ENCODE results near the gene ZNF335. TPM values are rescaled to one million over a fixed set of nuclear protein-coding genes. Genes with fewer than 3 reads are reported as not detected.

The ZNF335 gene
- total and polyA plus RNA-seq, 2 of the 13 experiments (the other 11 are each of a cell fraction or from before 2014, with no cell fraction given), result 9.7 to 13.7 TPM

- TF ChIP-seq ZNF501 (CRISPR knock-in tag; IDR thresholded peaks at IDR 0.05), result no peak
- 0 out of 2 replicates have a peak, but pooled peaks have one; percentile 9 for TF ChIP-seq PITX1 (CRISPR knock-in tag; IDR thresholded peaks at IDR 0.05)
- 0 out of 2 replicates have a peak, but pooled peaks have one; percentile 31 for TF ChIP-seq MED13 (CRISPR knock-in tag; IDR thresholded peaks at IDR 0.05)
- TF ChIP-seq ZNF720 (CRISPR knock-in tag; IDR thresholded peaks at IDR 0.05), result no peak
- TF ChIP-seq, protein P1, sequence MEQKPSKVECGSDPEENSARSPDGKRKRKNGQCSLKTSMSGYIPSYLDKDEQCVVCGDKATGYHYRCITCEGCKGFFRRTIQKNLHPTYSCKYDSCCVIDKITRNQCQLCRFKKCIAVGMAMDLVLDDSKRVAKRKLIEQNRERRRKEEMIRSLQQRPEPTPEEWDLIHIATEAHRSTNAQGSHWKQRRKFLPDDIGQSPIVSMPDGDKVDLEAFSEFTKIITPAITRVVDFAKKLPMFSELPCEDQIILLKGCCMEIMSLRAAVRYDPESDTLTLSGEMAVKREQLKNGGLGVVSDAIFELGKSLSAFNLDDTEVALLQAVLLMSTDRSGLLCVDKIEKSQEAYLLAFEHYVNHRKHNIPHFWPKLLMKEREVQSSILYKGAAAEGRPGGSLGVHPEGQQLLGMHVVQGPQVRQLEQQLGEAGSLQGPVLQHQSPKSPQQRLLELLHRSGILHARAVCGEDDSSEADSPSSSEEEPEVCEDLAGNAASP (CRISPR knock-in tag; IDR thresholded peaks at IDR 0.05; ENCODE audit: borderline replicate concordance), result 0 out of 2 replicates have a peak, but pooled peaks have one; percentile 20
- TF ChIP-seq, protein P2, sequence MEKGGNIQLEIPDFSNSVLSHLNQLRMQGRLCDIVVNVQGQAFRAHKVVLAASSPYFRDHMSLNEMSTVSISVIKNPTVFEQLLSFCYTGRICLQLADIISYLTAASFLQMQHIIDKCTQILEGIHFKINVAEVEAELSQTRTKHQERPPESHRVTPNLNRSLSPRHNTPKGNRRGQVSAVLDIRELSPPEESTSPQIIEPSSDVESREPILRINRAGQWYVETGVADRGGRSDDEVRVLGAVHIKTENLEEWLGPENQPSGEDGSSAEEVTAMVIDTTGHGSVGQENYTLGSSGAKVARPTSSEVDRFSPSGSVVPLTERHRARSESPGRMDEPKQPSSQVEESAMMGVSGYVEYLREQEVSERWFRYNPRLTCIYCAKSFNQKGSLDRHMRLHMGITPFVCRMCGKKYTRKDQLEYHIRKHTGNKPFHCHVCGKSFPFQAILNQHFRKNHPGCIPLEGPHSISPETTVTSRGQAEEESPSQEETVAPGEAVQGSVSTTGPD (CRISPR knock-in tag; IDR thresholded peaks at IDR 0.05), result no peak
- TF ChIP-seq ZNF782 (CRISPR knock-in tag; IDR thresholded peaks at IDR 0.05; ENCODE audit: borderline replicate concordance), result no peak
- TF ChIP-seq, protein P3, sequence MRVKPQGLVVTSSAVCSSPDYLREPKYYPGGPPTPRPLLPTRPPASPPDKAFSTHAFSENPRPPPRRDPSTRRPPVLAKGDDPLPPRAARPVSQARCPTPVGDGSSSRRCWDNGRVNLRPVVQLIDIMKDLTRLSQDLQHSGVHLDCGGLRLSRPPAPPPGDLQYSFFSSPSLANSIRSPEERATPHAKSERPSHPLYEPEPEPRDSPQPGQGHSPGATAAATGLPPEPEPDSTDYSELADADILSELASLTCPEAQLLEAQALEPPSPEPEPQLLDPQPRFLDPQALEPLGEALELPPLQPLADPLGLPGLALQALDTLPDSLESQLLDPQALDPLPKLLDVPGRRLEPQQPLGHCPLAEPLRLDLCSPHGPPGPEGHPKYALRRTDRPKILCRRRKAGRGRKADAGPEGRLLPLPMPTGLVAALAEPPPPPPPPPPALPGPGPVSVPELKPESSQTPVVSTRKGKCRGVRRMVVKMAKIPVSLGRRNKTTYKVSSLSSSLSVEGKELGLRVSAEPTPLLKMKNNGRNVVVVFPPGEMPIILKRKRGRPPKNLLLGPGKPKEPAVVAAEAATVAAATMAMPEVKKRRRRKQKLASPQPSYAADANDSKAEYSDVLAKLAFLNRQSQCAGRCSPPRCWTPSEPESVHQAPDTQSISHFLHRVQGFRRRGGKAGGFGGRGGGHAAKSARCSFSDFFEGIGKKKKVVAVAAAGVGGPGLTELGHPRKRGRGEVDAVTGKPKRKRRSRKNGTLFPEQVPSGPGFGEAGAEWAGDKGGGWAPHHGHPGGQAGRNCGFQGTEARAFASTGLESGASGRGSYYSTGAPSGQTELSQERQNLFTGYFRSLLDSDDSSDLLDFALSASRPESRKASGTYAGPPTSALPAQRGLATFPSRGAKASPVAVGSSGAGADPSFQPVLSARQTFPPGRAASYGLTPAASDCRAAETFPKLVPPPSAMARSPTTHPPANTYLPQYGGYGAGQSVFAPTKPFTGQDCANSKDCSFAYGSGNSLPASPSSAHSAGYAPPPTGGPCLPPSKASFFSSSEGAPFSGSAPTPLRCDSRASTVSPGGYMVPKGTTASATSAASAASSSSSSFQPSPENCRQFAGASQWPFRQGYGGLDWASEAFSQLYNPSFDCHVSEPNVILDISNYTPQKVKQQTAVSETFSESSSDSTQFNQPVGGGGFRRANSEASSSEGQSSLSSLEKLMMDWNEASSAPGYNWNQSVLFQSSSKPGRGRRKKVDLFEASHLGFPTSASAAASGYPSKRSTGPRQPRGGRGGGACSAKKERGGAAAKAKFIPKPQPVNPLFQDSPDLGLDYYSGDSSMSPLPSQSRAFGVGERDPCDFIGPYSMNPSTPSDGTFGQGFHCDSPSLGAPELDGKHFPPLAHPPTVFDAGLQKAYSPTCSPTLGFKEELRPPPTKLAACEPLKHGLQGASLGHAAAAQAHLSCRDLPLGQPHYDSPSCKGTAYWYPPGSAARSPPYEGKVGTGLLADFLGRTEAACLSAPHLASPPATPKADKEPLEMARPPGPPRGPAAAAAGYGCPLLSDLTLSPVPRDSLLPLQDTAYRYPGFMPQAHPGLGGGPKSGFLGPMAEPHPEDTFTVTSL (CRISPR knock-in tag; IDR thresholded peaks at IDR 0.05; ENCODE audit: borderline replicate concordance), result peak; percentile 60; the same call in 1 of the 2 replicates
- TF ChIP-seq FOXP1 (IDR thresholded peaks at IDR 0.05), result no peak
- peak; percentile 65 for TF ChIP-seq FOXP1 (CRISPR knock-in tag; IDR thresholded peaks at IDR 0.05)
- TF ChIP-seq, protein P4, sequence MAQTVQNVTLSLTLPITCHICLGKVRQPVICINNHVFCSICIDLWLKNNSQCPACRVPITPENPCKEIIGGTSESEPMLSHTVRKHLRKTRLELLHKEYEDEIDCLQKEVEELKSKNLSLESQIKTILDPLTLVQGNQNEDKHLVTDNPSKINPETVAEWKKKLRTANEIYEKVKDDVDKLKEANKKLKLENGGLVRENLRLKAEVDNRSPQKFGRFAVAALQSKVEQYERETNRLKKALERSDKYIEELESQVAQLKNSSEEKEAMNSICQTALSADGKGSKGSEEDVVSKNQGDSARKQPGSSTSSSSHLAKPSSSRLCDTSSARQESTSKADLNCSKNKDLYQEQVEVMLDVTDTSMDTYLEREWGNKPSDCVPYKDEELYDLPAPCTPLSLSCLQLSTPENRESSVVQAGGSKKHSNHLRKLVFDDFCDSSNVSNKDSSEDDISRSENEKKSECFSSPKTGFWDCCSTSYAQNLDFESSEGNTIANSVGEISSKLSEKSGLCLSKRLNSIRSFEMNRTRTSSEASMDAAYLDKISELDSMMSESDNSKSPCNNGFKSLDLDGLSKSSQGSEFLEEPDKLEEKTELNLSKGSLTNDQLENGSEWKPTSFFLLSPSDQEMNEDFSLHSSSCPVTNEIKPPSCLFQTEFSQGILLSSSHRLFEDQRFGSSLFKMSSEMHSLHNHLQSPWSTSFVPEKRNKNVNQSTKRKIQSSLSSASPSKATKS (CRISPR knock-in tag; IDR thresholded peaks at IDR 0.05), result no peak
- no peak for TF ChIP-seq ZNF747 (CRISPR knock-in tag; IDR thresholded peaks at IDR 0.05; ENCODE audit: borderline replicate concordance)
- no peak for TF ChIP-seq ZKSCAN5 (CRISPR knock-in tag; IDR thresholded peaks at IDR 0.05)
- TF ChIP-seq, protein P5, sequence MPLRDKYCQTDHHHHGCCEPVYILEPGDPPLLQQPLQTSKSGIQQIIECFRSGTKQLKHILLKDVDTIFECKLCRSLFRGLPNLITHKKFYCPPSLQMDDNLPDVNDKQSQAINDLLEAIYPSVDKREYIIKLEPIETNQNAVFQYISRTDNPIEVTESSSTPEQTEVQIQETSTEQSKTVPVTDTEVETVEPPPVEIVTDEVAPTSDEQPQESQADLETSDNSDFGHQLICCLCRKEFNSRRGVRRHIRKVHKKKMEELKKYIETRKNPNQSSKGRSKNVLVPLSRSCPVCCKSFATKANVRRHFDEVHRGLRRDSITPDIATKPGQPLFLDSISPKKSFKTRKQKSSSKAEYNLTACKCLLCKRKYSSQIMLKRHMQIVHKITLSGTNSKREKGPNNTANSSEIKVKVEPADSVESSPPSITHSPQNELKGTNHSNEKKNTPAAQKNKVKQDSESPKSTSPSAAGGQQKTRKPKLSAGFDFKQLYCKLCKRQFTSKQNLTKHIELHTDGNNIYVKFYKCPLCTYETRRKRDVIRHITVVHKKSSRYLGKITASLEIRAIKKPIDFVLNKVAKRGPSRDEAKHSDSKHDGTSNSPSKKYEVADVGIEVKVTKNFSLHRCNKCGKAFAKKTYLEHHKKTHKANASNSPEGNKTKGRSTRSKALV (CRISPR knock-in tag; IDR thresholded peaks at IDR 0.05), result no peak
Observed at GRCh38 chr20:45919542-45920399, 52.2 kb downstream of the ZNF335 start (continued).

All from HepG2 (cell line).